GM15510 (cell line): Measurements from ENCODE around the gene DIO1.
A peak's percentile ranks its signal among the peaks of the same experiment; 100 is the strongest.

Experiments used
- POLR2A ChIP-seq: IDR thresholded peaks from 3 replicates; pipeline ENCODE4 v1.6.1; 2011; ENCODE audit warnings: borderline replicate concordance; ENCODE audit not compliant: insufficient read length; ENCODE audit errors: extremely low read depth

DIO1 gene

DNA sequence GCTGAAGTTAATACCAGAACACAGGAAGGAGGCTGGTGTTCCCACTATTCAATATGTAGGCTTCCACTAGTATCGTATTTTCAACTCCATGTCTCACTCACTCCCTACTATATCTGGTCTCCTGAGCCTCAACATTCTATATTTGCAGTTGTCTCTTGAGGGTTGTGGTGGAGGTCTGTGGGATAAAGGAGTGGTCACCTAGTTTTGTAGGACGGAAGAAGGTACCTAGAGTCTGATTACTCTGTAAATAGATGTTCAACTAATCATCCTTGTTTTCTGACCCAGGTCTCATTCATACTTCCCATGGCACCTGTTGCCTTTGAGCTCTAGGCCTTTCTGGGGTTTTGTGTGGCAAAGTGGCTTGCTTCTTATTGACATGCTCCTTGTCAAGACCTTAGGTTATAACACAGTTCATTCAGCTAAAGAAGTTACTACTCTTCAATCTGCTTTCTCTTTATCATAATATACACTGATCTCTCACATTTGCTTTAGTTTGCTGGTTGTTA, 33.4 kb downstream of the DIO1 start:
- no peak for TF ChIP-seq POLR2A

DNA sequence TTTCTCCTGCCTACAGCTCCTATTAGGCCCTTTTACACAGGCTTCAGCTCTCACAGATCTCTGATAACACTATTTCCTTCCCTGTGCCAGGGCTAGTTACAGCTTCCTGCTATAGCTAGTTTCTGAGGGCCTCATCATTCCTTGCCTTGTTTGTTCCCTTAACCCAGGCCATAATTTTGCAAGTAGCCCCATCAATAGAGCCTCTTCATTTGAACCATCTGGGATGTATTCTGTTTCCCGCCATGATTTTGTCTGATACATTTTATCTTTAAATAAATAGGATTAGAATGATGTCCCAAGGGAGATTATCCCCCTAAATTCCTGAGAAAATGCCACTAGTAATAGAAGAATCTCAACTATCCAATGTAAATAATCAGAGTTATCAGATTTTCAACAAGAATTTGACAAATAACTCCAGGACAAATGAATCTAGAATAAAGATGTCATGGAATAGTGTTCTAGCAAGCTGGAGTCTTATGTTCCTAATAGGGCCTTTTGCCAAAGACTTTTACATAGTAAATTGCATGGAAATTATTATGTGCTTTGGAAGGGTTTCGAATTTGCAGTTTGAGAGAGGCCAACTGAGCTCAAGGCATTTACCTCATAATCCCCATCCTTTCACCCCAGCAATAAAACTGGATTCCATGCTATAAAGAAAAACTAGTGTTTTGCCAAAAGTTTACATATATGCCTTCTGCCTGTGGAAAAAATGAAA, 35.4 kb downstream of the DIO1 start:
- TF ChIP-seq POLR2A: no peak

DNA sequence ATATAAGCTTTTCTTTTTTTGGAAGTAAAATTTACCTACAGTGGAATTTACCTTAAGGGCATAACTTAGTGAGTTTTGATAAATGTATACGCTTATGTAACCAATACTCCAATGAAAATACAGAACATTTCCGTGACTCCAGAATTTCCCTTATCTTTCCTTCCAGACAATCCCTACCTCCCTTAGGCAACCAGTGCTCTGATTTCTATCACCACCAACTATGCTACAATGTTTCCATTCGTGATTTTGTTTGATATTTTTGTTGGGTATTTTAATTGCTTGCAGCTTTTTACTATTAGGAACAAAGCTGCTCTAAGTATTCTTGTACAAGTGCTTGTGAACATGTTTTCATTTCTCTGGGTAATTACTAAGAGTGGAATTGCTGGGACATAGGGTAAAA, 36.9 kb downstream of the DIO1 start:
- no peak for TF ChIP-seq POLR2A

DNA sequence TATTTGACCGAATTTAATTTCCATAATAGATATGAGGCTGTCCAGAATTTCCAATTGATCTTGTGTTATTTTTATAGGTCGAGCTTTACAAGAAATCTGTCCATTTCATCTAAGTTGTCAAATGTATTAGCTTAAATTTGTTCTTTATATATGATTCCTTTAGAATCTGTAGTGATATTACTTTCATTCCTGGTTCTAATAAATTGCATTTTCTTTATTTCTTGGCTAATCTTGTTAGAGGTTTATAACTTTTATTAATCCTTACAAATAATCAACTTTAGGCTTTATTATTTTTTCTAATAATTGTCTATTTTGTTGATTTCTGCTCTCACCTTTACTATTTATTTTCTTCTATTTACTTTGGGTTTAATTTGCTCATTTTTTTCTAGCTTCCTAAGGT, 37.5 kb downstream of the DIO1 start:
- no peak for TF ChIP-seq POLR2A

DNA sequence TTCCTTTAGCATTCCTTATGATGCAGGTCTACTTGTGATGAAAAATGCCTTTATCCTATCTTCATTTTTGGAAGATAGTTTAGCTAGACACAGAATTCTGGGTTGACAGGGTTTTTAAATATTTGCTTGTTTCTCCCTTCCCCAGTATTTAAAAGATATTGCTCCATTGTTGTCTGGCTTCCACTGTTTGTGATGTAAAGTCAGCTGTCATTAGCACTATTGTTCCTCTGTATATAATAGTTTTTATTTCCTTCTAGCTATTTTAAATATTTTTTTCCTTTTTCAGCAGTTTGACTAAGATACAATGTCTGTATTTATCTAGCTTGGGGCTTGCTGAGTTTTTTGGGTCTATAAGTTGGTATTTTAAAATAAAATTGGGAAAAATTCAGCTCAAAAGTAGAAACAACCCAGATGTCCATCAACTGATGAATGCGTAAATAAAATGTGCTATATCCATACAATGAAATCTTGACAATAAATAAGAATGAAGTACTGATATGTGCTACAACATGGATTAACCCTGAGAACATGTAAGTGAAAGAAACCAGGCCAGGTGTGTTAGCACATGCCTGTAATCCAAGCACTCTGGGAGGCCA, 40.3 kb downstream of the DIO1 start:
- TF ChIP-seq POLR2A: no peak

DNA sequence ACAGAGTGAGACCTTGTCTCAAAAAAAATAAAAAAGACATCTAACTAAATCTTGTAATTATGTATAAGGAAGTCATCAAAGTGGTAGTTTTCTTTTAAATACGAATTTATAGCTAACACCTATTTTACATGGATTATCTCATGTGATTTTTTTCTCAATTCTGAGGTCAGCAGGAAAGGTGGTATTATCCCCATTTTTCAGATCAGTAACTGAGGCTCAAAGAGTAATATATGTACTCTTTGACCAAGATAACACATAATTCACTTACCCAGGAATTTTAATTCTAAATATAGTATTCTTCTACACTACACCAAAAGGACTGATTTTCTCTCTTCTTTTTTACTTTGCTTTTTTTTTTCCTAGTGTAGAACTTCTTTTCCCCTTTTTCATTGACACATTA, 42.4 kb downstream of the DIO1 start:
- TF ChIP-seq POLR2A: no peak

DNA sequence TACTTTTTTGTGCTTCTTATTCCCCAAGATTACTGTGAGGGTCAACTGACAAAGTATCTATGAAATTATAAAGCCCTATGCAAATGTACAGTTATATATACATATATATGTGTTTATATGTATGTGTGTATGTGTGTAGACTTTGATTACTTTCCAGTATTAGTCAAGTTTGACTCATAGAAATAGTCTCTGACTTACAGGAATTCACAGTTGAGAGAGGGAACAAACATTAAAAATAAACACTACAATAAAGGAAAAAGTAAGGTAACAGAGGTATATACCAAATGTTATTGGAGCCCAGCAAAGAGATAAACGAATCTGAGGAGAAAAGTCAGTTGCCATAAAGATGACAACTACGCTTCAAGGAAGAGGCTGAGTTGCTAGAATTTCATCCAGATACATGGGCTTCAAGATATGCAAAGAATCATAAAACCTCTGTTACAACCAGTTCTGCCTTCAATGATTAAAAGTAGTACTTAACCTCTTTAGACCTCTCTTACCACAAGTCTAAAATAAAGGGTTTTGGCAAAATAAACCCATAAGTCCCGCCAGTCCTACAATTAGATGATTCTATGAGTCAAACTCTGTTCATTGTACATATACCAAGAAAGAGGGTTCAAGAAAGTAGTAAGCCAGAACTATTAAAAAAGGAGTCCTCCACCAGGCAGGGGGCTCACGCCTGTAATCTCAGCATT, 44.3 kb downstream of the DIO1 start:
- TF ChIP-seq POLR2A: no peak

DNA sequence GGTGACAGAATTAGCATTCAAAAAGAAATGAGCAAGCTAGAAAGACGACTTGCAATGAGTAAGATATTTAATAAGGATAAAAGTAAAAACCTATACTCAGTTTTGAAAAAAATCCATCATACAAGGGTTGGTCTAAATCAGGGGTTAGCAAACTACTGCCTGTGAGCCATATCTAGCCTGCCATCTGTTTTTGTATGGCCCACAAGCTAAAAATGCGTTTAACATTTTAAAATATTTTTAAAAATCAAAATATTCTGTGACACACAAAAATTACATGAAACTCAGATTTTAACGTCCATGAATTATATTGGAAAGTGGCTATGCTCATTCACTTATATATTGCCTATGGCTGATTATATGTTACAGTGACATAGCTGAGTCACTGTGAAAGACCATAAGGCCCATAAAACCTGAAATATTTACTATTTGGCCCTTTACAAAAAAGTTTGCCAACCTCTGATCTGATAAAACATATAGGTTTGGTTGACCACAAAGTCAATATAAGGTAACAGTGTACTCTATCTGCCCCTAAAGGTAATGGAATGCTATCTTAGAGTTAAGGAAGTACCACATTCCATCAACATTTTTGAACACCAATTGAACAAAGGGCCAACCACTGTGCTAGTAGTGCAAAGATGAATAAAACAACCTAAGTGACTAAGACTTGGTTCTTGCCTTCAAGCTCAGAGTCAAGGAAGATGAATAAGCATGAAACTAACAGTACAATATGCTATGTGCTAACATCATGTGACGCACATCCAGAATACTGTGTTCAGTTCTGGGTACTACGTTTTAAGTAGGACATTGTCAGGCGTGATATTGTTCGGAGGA, 48.4 kb downstream of the DIO1 start:
- TF ChIP-seq POLR2A: no peak

DNA sequence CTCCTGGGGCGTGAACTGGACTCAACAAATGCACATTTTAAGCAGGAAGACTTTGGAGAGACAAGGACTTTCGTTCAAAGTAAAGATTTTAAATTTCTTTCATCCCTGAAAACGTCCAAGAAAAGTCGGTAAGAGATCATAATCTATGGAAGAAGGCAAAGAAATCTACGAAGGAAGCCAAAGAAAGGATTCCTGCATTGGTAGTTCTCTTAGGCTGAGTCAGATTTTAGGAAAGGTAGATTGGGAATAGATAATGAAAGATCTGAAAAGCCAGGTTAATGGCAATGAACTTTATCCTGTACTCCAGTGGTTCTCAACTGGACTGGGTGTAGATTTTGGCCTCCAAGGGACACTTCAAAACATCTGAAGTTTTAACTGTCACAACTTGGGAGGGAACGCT, 49.1 kb downstream of the DIO1 start:
- no peak for TF ChIP-seq POLR2A

DNA sequence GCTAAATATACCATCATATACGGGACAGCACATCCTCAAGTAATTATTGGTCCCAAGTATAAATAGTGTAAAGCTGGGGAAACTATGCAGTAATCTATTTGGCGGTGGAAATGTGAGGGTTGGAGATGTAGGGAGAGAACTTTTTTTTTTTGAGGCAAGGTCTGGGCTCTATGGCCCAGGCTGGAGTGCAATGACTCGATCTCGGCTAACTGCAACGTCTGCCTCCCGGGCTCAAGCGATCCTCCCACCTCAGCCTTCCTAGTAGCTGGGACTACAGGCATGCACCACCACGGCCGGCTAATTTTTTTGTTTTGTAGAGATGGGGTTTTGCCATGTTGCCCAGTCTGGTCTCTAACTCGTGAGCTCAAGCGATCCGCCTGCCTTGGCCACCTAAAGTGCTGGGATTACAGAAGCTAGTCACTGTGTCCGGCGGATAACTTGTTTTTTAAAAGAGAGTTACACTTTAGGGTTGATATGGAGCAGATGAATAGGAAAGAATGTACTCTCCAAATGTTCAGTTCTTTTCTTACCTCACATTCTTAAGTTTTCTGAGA, 49.6 kb downstream of the DIO1 start:
- TF ChIP-seq POLR2A: no peak

DNA sequence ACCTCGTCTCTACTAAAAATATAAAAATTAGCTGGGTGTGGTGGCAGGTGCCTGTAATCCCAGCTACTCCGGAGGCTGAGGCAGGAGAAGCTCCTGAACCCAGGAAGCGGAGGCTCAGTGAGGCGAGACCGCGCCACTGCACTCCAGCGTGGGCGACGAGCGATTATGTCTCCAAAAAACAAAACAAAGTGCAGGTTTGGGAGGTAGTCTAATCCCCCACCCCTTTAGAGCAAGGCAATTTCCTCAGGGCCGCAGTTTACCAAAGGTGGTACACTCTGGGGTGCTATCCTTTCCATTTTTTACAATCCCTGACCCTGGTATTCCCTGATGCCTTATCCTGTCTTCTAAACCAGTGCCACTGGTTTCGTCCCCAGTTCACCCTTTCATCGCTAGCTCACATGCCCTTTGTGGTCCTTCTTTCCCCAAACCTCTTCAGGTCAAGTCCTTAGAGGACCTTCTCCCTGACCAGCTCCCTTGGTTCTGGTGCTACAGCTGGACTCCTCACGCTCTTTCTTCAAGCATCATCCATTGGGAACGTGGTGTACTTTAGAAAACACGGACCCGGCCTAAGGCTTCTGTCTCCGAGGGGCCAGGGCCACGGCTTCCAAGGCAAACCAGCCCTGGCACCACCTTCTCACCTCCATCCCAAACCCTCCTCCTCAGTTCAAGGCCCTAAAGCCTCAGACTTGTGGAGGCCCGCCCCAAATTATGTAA, 50.6 kb downstream of the DIO1 start:
- no peak for TF ChIP-seq POLR2A

DNA sequence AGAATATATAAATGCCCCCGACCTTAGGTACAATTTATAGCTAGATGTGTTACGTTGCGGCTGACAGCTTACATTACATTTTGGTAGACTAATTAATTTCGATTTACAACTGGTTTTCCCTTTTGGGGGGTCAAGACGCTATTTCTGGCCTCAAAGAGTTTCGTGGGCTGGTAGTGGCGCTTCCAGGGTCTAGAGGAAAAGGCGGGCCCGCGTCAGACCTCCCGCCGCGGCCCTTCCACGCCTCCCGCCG, 51.1 kb downstream of the DIO1 start:
- TF ChIP-seq POLR2A: no peak

DNA sequence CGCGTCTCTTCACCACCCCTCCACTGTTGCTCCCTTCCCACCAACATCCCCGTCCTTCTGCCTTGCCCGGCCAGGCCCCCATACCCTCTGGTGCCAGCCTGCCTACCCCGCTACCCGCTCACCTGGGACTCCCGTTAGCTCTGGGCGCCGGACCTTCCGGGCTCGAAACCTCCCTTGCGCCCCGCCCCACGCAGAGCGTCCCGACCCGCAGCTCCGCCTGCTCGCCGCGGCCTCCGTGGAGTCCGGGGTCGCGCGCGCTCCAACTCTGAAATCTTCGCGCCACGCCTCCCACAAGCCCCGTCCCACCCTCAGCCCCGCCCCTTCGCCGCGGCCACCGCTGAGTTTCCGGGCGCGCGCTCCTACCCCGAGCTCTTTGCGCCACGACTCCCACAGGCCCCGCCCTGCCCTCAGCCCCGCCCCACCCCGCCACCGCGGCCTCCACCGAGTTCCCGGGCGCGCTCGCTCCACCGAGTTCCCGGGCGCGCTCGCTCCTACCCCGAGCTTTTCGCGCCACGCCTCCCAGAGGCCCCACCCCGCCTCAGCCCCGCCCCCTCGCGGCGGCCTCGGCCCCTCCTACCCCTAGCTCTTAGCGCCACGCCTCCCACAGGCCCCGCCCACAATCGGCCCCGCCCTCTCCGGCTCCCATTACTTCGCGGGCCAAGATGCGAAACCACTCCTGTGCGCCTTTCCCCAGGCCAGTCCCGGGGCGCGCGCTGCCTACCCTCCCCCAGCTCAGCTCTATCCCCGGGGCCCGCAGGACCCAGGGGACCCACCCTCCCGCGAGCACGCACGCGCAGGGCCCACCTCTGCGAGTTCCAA, 51.7 kb downstream of the DIO1 start, which contains the start of gene IFT25:
TSS of gene IFT25 (minus strand) at position 267 of the 819 bp plus-strand sequence. CDS start 5,617 bp downstream, outside the sequence.
- TF ChIP-seq POLR2A: peak; percentile 88

DNA sequence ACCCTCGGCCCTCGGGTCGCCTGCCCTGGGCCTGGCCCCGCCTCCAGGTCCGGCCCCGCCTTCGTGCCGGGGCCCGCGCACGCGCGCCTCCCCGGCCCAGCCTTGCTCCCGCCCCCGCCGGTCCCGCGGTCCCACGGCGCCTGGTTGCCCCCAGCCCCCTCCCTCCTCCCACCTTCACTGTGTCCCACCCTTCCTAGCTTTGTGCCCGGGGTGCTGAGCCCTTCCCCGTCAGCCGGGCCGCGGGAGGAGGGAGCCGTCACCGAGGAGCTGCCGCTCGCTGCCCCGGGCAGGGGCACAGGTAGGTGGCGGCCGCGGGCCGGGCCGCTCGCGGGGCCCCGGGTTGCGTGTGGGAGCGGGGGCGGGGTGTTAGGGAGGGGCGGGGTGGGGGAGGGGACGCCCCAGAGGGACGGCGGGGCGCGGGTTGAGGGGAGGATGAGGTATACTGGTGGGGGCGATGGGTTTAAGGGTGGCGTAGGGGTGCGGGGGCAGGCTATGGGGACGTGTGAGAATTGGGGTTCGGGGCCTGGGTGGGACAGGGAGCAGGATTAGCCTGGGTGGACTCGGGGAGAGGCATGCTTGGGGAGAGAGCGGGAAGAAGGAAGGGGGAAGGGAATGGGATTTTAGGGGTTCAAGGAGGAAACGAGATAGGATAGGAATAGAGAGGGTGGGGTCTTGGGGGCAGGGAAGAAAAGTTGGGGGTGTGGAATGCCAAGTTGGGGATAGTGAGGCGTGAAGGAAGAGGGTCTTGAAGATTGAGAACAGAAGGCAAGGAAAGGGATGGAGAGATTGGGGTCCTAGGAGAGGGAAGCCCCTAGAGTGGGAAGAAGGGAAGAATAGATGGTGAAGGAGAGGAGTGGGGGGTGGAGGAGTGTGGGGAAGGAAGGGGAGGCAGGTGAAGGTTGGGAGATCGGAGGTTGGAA, 52.5 kb downstream of the DIO1 start, which contains the start of gene LRRC42:
TSS of gene LRRC42 (plus strand) at position 99 of the 920 bp plus-strand sequence. CDS start 5,650 bp downstream, outside the sequence.
- peak; percentile 62 for TF ChIP-seq POLR2A
